ENCODE measurements around the gene RMDN2.

DNA sequence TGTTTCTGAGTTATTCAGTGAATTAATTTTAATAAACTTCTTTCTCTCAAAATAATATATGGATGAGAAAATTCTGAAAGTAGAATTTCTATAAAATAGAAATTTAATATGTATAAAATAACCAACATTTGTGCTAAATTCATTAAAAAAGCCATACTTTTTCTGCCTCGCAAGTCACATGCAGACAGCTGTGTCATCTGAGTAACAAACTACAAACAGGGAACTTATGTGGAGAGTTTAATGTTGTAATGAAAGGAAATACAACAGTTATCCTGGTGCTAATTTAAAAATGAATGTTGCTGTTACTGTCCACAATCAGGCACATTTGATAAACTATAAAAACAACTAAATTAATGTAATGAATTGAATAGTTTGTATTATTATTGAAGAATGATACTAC, 22.2 kb downstream of the RMDN2 start:
- TF ChIP-seq, protein P1, sequence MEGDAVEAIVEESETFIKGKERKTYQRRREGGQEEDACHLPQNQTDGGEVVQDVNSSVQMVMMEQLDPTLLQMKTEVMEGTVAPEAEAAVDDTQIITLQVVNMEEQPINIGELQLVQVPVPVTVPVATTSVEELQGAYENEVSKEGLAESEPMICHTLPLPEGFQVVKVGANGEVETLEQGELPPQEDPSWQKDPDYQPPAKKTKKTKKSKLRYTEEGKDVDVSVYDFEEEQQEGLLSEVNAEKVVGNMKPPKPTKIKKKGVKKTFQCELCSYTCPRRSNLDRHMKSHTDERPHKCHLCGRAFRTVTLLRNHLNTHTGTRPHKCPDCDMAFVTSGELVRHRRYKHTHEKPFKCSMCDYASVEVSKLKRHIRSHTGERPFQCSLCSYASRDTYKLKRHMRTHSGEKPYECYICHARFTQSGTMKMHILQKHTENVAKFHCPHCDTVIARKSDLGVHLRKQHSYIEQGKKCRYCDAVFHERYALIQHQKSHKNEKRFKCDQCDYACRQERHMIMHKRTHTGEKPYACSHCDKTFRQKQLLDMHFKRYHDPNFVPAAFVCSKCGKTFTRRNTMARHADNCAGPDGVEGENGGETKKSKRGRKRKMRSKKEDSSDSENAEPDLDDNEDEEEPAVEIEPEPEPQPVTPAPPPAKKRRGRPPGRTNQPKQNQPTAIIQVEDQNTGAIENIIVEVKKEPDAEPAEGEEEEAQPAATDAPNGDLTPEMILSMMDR (IDR thresholded peaks at IDR 0.05; ENCODE audit: insufficient read depth, low read depth, low read length) = no peak
- no peak for TF ChIP-seq EZH2 (IDR thresholded peaks at IDR 0.05; ENCODE audit: insufficient read depth, low read length)

Data from astrocyte (in vitro differentiated cells and primary cell).